ENCODE measurements around the gene MMP24. TPM values are rescaled to one million over a fixed set of nuclear protein-coding genes. Genes with fewer than 3 reads are reported as not detected.

The MMP24 gene
- total and polyA plus RNA-seq, 2 experiments from 2014 or later: 2.0 to 27.3 TPM

- no peak overlapping the region for H3K27ac ChIP-seq (ENCODE audit: low read depth)
- peaks cover 34% of the 10 kb centered on the region for H3K79me2 ChIP-seq (replicated peaks; ENCODE audit: insufficient read depth)
- H3F3A ChIP-seq (replicated peaks; ENCODE audit: low read depth): peaks cover 15% of the 10 kb centered on the region
- H3K9me3 Mint-ChIP-seq: no peaks in the 10 kb centered on the region; the same call in 2 of the 3 replicates
- no peaks in the 10 kb centered on the region for H3K9me2 ChIP-seq (ENCODE audit: insufficient read depth)
- H3K36me3 Mint-ChIP-seq (ENCODE audit: low read depth): peaks cover 32% of the 10 kb centered on the region
- H3K4me3 Mint-ChIP-seq: peak overlapping the region; percentile 91
- H3K4me1 Mint-ChIP-seq: peaks cover 15% of the 10 kb centered on the region
- no peaks in the 10 kb centered on the region for H3K27me3 ChIP-seq (ENCODE audit: insufficient read depth)
- H3K4me1 ChIP-seq (ENCODE audit: insufficient read depth): peaks cover 6% of the 10 kb centered on the region; the same call in 1 of the 2 replicates
- H3K36me3 ChIP-seq (ENCODE audit: insufficient read depth): peaks cover 14% of the 10 kb centered on the region
- DNase-seq (ENCODE audit: low spot score) (no peak), ATAC-seq (no peak)
- no peak for TF ChIP-seq EZH2phosphoT487 (IDR thresholded peaks at IDR 0.05; ENCODE audit: unreplicated experiment)
- TF ChIP-seq ZNF462 (CRISPR knock-in tag; IDR thresholded peaks at IDR 0.05): no peak
- no peak for TF ChIP-seq REST (IDR thresholded peaks at IDR 0.05; ENCODE audit: unreplicated experiment)
- no peak for TF ChIP-seq JUNB (IDR thresholded peaks at IDR 0.05; ENCODE audit: unreplicated experiment)
- TF ChIP-seq STAT1 (IDR thresholded peaks at IDR 0.05; ENCODE audit: unreplicated experiment): no peak
- no peak for TF ChIP-seq CTCF (conservative IDR thresholded peaks at IDR 0.05; ENCODE audit: low read depth in 2 of 2)
- TF ChIP-seq CREB1 (CRISPR knock-in tag; IDR thresholded peaks at IDR 0.05; ENCODE audit: low read depth): no peak
- no peak overlapping the region for H2AFZ ChIP-seq
- H4K20me1 ChIP-seq (replicated peaks; ENCODE audit: insufficient read depth): peaks cover 21% of the 10 kb centered on the region; the same call in 1 of the 2 replicates
- peaks cover 14% of the 10 kb centered on the region for H3K27me3 Mint-ChIP-seq (ENCODE audit: insufficient read depth, low read depth, poor library complexity)
- H3K27ac Mint-ChIP-seq: no peak overlapping the region
- H3K4me3 ChIP-seq: no peak overlapping the region; the same call in 1 of the 2 replicates
- H3K4me2 ChIP-seq: peak overlapping the region; percentile 87; the same call in 1 of the 2 replicates
These were observed 59.3 kb downstream of the MMP24 start for GRCh38 chr20:35285806-35286076.

Measured in GM23338 (cell line).